ENCODE results near the gene MVB12B. TPM values are rescaled to one million over a fixed set of nuclear protein-coding genes. Genes with fewer than 3 reads are reported as not detected.

The MVB12B gene
- total RNA-seq, 2 donors from 2014 or later: 18.6 to 19.7 TPM

GRCh38 chr9:126401581-126401980 is 75.0 kb downstream of the MVB12B start:
- Histone ChIP-seq H3K36me3 (ENCODE audit: control insufficient read depth, insufficient read depth, low read length) (peaks cover 5% of the 10 kb centered on the region), H3K9ac (ENCODE audit: extremely low read depth, low read length, poor library complexity, severe bottlenecking) (no peak overlapping the region), H3K4me3 (ENCODE audit: low read length) (no peak overlapping the region), H3K9me3 (ENCODE audit: control insufficient read depth, low read length) (no peaks in the 10 kb centered on the region), H3K27ac (ENCODE audit: low read depth, low read length) (no peak overlapping the region), H3K4me1 (ENCODE audit: control insufficient read depth, insufficient read depth, low read length) (peaks cover 3% of the 10 kb centered on the region), H3K27me3 (ENCODE audit: control insufficient read depth, insufficient read depth, low read length, poor library complexity, severe bottlenecking) (no peaks in the 10 kb centered on the region)
- Mint-ChIP-seq H3K27me3 (ENCODE audit: insufficient read depth) (no peaks in the 10 kb centered on the region), H3K4me1 (peaks cover 19% of the 10 kb centered on the region), H3K4me3 (no peak overlapping the region), H3K27ac (no peak overlapping the region), H3K9me3 (no peaks in the 10 kb centered on the region), H3K36me3 (ENCODE audit: low read depth) (peaks cover 2% of the 10 kb centered on the region)
- 93 to 96% methylated on average over 10 to 12 of the region's 12 CpGs for WGBS, 2 experiments (ENCODE audit: insufficient coverage in 1 of 2, insufficient read length in 1 of 2)
- no peak for DNase-seq
- TF ChIP-seq CTCF (conservative IDR thresholded peaks at IDR 0.05): no peak

DNA sequence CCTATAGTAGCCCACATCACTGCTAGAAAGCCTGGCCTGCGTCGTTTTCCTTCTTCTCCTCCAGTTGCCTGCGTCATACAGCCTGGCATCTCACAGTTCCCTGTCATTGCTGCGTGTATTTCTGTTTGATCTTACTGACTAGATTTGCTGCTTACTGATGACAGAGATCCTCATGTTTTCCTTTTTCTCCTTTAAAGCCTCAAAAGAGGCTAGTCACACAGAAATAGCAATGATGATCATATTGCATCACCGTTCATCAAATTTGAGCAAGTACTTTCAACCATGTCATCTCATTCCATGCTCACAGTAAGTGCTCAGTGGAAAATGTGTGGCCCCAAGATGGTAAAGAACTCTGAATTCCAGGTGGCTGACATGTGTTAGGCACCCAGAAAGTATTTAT is 76.8 kb downstream of the MVB12B start:
- DNase-seq: no peak
- 94% methylated on average over 5 of the region's 5 CpGs for WGBS, 2 experiments (ENCODE audit: insufficient coverage in 1 of 2, insufficient read length in 1 of 2)
- H3K27me3 ChIP-seq (ENCODE audit: control insufficient read depth, insufficient read depth, low read length, poor library complexity, severe bottlenecking): no peaks in the 10 kb centered on the region
- Mint-ChIP-seq H3K9me3 (no peaks in the 10 kb centered on the region), H3K4me1 (peaks cover 27% of the 10 kb centered on the region), H3K27me3 (ENCODE audit: insufficient read depth) (no peaks in the 10 kb centered on the region), H3K4me3 (no peak overlapping the region), H3K36me3 (ENCODE audit: low read depth) (no peaks in the 10 kb centered on the region), H3K27ac (no peak overlapping the region)
- H3K4me3 ChIP-seq (ENCODE audit: low read length): no peak overlapping the region
- no peaks in the 10 kb centered on the region for H3K9me3 ChIP-seq (ENCODE audit: control insufficient read depth, low read length)
- H3K36me3 ChIP-seq (ENCODE audit: control insufficient read depth, insufficient read depth, low read length): peaks cover 5% of the 10 kb centered on the region
- no peak overlapping the region for H3K27ac ChIP-seq (ENCODE audit: low read depth, low read length)
- no peak for TF ChIP-seq CTCF (conservative IDR thresholded peaks at IDR 0.05)
- peaks cover 3% of the 10 kb centered on the region for H3K4me1 ChIP-seq (ENCODE audit: control insufficient read depth, insufficient read depth, low read length)
- no peak overlapping the region for H3K9ac ChIP-seq (ENCODE audit: extremely low read depth, low read length, poor library complexity, severe bottlenecking)

DNA sequence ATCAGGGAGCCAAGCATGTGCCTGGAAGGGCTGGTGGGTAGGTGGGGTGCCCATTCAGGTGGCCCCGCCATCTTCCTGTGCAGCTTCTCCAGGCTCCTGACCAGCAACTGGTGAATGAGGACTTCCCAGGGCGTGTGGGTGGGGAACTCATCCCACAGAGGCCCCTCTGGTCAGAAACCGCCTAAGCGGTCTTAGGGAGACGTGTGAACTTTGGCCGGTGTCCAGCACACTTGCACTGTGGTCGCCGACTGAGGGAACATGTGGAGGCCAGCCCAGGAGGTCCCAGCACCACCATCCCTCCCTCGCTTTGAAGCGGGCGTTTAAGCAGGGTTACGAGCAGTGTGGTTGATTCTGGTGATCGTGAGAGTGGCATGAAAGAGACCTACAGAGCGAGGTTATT is 77.8 kb downstream of the MVB12B start:
- Mint-ChIP-seq H3K27me3 (ENCODE audit: insufficient read depth) (no peaks in the 10 kb centered on the region), H3K4me3 (no peak overlapping the region), H3K4me1 (peaks cover 27% of the 10 kb centered on the region), H3K9me3 (no peaks in the 10 kb centered on the region), H3K27ac (no peak overlapping the region), H3K36me3 (ENCODE audit: low read depth) (no peaks in the 10 kb centered on the region)
- H3K4me1 ChIP-seq (ENCODE audit: control insufficient read depth, insufficient read depth, low read length): peaks cover 3% of the 10 kb centered on the region
- H3K9me3 ChIP-seq (ENCODE audit: control insufficient read depth, low read length): no peaks in the 10 kb centered on the region
- H3K9ac ChIP-seq (ENCODE audit: extremely low read depth, low read length, poor library complexity, severe bottlenecking): no peak overlapping the region
- no peaks in the 10 kb centered on the region for H3K27me3 ChIP-seq (ENCODE audit: control insufficient read depth, insufficient read depth, low read length, poor library complexity, severe bottlenecking)
- no peak overlapping the region for H3K27ac ChIP-seq (ENCODE audit: low read depth, low read length)
- no peak for TF ChIP-seq CTCF (conservative IDR thresholded peaks at IDR 0.05)
- 91 to 92% methylated on average over 7 to 14 of the region's 14 CpGs for WGBS, 2 experiments (ENCODE audit: insufficient coverage in 1 of 2, insufficient read length in 1 of 2)
- no peaks in the 10 kb centered on the region for H3K36me3 ChIP-seq (ENCODE audit: control insufficient read depth, insufficient read depth, low read length)
- no peak for DNase-seq
- H3K4me3 ChIP-seq (ENCODE audit: low read length): no peak overlapping the region

Measured in endodermal cell (in vitro differentiated cells).